Measurements from ENCODE around the gene OR2T6.
"Not testable (repeated sequence)": the region's sequence is repeated elsewhere in the genome, so short reads cannot be mapped to it uniquely, and the experiment has no call there.

The OR2T6 gene

DNA sequence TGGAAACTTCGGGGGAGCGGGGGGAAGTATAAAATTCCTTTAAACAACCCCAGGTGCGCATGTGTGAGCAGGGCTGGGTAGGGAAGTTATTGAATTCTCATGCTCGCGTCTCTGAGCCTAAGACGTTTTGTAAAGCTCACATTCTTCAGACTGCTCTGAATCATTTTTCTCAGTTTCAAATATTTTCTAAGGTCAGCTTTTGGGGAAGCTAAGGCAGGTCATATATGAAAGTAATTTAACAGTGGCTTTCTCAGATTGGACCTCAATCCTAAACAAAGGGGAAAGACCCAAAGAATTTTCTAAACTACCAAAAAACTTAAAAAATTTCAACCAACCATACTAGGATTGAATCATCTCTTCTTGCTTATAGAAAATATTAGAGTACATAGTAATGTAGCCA is 59.4 kb downstream of the OR2T6 start:
- DNase-seq: not testable (repeated sequence)

DNA sequence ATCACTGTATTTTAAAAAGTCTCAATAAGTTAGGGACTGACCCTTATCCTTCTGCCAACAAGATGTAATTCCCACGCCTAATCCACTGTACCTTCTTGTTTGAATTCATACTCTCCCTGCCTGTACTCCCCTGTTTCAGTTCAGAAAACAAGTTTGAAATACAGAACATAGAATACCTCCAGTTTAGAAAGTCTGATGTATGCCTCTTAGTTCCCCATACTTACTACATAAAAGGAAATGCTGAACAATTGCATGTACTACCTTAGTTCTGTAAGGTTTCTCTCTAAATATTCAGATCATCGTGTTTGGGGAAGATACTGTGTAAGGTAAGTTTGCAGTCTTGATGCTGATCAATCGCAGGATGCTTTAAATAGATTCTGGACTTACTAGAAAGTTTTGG is 60.8 kb downstream of the OR2T6 start:
- DNase-seq: not testable (repeated sequence)

- not testable (repeated sequence) for DNase-seq
Observed at GRCh38 chr1:248438668-248439067, 63.1 kb downstream of the OR2T6 start.

- DNase-seq: not testable (repeated sequence)
Observed at GRCh38 chr1:248439283-248439682, 63.7 kb downstream of the OR2T6 start.
